GM06990 (cell line): Measurements from ENCODE around the gene EIF5.
A peak's percentile ranks its signal among the peaks of the same experiment; 100 is the strongest.

Experiments used
- DNase-seq: peaks from one replicate; pipeline ENCODE4 v3.0.0-alpha.2; 2011; ENCODE audit not compliant: insufficient read length; ENCODE audit errors: extremely low read depth
- H3K27me3 ChIP-seq: replicated peaks from 2 replicates; pipeline ENCODE4 v1.6.0; 2011; ENCODE audit warnings: low read length; ENCODE audit not compliant: control insufficient read depth, insufficient read depth
- H3K36me3 ChIP-seq: 2 replicates; pipeline ENCODE4 v1.5.1; 2011; ENCODE audit warnings: low read length; ENCODE audit not compliant: control insufficient read depth, insufficient read depth
- H3K4me3 ChIP-seq: replicated peaks from 2 replicates; pipeline ENCODE4 v1.5.1; 2011; ENCODE audit warnings: low read depth, mild to moderate bottlenecking, control low read depth, low read length
- TF ChIP-seq, protein P1 (sequence below): IDR thresholded peaks from 2 replicates; pipeline ENCODE4 v1.5.1; 2011; ENCODE audit warnings: low read length, control low read depth, mild to moderate bottlenecking, inconsistent platforms; ENCODE audit not compliant: insufficient read depth, poor library complexity, severe bottlenecking

EIF5 gene

DNA sequence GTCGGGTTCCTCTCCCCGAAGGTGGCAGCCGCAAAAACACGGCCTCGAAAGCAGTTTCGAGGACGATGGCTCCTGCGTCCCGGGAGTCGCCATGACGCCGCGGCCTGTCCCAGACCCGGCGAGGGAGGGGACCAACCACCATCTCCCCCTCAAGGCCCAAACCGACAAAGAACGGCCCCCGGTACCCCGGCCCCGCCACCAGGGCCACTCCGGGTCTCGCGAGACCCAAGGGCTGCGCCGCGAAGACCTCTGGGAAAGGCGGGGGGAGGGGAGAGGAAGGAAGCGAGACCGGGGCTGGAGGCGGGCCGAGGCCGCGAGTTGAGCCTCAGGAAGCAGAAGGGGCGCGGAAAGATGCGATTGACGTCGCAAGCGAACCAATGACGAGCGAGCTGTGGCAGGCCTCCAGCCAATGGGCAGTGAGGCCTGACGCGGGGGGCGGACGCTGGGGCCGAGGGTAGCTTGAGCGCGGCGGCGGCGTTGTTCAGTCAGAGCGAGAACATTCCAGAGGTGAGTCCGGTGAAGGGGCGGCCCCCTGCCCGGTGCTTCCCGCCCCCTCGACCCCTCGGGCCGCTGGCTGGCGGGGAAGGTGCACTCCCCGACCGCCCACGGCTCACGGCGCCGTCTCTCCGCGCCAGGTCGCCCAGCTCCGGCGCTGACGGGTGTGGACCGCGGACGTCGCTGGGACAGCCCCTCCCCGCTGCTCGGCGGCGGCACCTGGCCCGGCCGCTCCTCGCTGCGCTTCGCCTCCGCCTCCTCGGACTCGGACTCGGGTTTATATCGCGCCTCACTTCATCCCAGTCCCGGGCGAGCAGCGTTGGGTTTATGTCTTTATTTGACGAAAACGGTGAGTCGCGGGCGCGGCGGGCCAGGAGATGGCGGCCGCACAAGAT lies at the start of gene EIF5:
Gene EIF5 (plus strand): TSS at position 484 of the 890 bp plus-strand sequence. CDS start 1,624 bp downstream, outside the sequence.
- TF ChIP-seq, protein P1, sequence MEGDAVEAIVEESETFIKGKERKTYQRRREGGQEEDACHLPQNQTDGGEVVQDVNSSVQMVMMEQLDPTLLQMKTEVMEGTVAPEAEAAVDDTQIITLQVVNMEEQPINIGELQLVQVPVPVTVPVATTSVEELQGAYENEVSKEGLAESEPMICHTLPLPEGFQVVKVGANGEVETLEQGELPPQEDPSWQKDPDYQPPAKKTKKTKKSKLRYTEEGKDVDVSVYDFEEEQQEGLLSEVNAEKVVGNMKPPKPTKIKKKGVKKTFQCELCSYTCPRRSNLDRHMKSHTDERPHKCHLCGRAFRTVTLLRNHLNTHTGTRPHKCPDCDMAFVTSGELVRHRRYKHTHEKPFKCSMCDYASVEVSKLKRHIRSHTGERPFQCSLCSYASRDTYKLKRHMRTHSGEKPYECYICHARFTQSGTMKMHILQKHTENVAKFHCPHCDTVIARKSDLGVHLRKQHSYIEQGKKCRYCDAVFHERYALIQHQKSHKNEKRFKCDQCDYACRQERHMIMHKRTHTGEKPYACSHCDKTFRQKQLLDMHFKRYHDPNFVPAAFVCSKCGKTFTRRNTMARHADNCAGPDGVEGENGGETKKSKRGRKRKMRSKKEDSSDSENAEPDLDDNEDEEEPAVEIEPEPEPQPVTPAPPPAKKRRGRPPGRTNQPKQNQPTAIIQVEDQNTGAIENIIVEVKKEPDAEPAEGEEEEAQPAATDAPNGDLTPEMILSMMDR, result no peak
- Histone ChIP-seq H3K27me3 (no peaks in the 10 kb centered on the region), H3K4me3 (peak within 1 kb of the TSS; percentile 99), H3K36me3 (peaks cover 24% of the 10 kb centered on the region)
- DNase-seq, result peak; percentile 99

DNA sequence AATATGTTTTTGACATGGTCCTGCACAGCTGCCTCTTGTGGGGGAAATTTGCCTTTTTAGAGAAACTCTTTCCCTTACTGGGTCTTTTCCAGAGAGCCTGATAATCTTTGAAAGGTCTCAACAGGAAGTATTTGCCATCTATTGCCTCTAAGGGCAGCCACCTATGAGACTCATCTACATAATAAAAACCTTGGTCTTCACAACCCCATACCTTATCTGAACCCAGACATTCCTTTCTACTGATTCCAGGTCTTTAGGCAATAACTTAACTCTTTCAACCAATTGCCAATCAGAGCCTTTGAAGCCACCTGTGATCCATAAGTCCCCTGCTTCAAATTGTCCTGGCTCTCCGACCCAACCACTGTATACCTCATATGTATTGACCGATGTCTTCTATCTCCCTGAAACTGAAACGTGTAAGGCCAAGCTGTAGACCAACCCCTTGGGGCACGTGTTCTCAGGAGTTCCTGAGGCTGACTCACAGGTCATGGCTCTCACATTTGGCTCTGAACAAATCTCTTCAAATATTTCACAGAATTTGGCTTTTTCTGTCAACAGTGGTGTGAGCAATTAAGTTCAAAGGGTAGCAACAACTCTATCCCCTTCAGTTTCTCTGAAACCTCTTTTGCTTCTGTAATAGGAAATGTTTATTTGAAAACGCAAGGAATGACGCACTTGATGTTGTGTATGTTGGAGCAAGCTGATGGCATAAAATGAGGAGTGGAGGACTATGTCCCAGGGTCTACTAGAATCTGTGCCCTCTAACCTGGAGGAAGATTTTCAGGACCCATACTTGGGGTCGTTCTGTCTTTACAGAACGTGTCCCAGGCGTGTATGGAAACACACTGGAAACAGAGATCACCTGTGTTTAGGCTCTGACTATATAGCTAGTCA lies 49.2 kb upstream of the EIF5 start:
- no peaks in the 10 kb centered on the region; the same call in 1 of the 2 replicates for H3K27me3 ChIP-seq
- TF ChIP-seq, protein P1, result no peak
- DNase-seq, result no peak
- H3K4me3 ChIP-seq, result no peak overlapping the region
- no peaks in the 10 kb centered on the region for H3K36me3 ChIP-seq

DNA sequence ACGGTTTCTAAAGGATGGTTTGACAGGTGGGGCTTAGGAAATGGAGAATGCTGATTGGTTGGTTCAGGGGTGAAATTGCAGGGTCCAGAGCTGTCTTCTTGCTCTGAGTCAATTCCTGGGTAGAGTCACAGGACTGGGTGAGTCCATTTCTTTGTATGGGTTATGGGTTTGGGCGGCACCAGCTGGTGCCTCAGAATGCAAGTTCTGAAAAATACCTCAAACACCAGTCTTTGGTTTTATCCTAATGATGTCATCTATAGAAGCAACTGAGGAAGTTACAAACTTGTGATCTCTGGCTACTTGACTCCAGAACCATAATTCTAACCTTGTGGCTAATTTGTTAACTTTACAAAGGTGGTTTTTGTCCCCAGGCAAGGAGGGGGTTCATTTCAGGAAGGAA lies 47.6 kb upstream of the EIF5 start:
- Histone ChIP-seq H3K4me3 (no peak overlapping the region), H3K36me3 (no peaks in the 10 kb centered on the region), H3K27me3 (no peaks in the 10 kb centered on the region; the same call in 1 of the 2 replicates)
- DNase-seq, result no peak
- TF ChIP-seq, protein P1, result no peak

DNA sequence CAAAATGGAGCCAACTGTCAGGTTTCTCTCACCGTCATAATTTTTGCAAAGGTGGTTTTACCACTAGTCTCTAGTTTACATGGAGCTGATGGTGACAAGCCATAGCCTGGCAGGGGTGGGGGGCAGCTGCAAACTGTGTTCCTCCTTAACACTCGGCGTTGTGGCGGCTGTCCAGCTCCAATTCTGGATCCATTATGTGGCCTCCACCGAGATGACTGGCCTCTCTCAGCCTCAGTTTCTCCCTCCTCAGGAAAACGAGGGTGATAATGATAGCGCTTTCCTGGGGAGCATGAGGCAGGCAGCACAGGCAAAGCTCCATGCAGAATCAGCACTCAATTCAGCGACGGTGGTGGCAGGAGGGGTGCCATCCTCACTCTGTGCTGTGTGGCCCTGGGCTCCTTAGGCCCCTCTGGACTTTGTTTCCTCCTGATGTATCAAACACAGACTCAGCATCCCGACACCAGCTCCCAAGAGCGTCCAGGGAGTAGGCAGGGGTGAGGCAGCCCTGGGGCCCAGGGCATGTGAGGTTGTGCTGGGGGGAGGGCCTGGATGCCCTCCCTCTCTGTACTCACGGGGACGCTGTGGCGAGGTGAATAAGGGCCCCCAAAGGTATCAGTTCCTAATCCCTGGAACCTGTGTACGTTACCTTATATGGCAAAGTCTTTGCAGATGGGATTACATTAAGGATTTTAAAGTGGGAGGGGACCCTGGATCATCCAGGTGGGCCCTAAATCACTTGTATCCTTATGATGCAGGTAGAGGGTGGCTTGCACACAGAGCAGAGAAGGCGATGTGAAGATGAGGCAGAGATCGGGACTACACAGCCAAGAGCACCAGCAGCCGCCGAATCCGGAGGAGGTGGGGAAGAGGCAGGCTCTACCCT lies 46.8 kb upstream of the EIF5 start:
- Histone ChIP-seq H3K36me3 (no peaks in the 10 kb centered on the region), H3K4me3 (no peak overlapping the region), H3K27me3 (no peaks in the 10 kb centered on the region; the same call in 1 of the 2 replicates)
- TF ChIP-seq, protein P1, result no peak
- no peak for DNase-seq
